ENCODE measurements around the gene CNEP1R1. TPM values are rescaled to one million over a fixed set of nuclear protein-coding genes. Genes with fewer than 3 reads are reported as not detected.
A peak's percentile ranks its signal among the peaks of the same experiment; 100 is the strongest.

The CNEP1R1 gene
- total RNA-seq, 1 donor from 2014 or later: 23.9 TPM

GRCh38 chr16:50056226-50056625 is 31.2 kb downstream of the CNEP1R1 start:
- no peak for DNase-seq (ENCODE audit: low read depth)
- Histone ChIP-seq H3K4me3 (ENCODE audit: low read depth, low read length) (no peak overlapping the region), H3K27me3 (ENCODE audit: control insufficient read depth, insufficient read depth, low read length) (no peaks in the 10 kb centered on the region), H3K36me3 (ENCODE audit: control insufficient read depth, insufficient read depth, low read length) (no peaks in the 10 kb centered on the region)
- no peak for TF ChIP-seq CTCF (IDR thresholded peaks at IDR 0.05; ENCODE audit: insufficient read depth, low read length, poor library complexity, severe bottlenecking)

- Histone ChIP-seq H3K4me3 (ENCODE audit: low read depth, low read length) (no peak overlapping the region), H3K27me3 (ENCODE audit: control insufficient read depth, insufficient read depth, low read length) (no peaks in the 10 kb centered on the region), H3K36me3 (ENCODE audit: control insufficient read depth, insufficient read depth, low read length) (no peaks in the 10 kb centered on the region)
- no peak for DNase-seq (ENCODE audit: low read depth)
- no peak for TF ChIP-seq CTCF (IDR thresholded peaks at IDR 0.05; ENCODE audit: insufficient read depth, low read length, poor library complexity, severe bottlenecking)
These were observed 33.2 kb downstream of the CNEP1R1 start for GRCh38 chr16:50058091-50058771.

GRCh38 chr16:50059111-50059510 is 34.1 kb downstream of the CNEP1R1 start:
- no peaks in the 10 kb centered on the region for H3K36me3 ChIP-seq (ENCODE audit: control insufficient read depth, insufficient read depth, low read length)
- no peak overlapping the region for H3K4me3 ChIP-seq (ENCODE audit: low read depth, low read length)
- no peak for DNase-seq (ENCODE audit: low read depth)
- TF ChIP-seq CTCF (IDR thresholded peaks at IDR 0.05; ENCODE audit: insufficient read depth, low read length, poor library complexity, severe bottlenecking): no peak
- no peaks in the 10 kb centered on the region for H3K27me3 ChIP-seq (ENCODE audit: control insufficient read depth, insufficient read depth, low read length)

- Histone ChIP-seq H3K27me3 (ENCODE audit: control insufficient read depth, insufficient read depth, low read length) (no peaks in the 10 kb centered on the region), H3K4me3 (ENCODE audit: low read depth, low read length) (no peak overlapping the region), H3K36me3 (ENCODE audit: control insufficient read depth, insufficient read depth, low read length) (no peaks in the 10 kb centered on the region)
- no peak for TF ChIP-seq CTCF (IDR thresholded peaks at IDR 0.05; ENCODE audit: insufficient read depth, low read length, poor library complexity, severe bottlenecking)
- no peak for DNase-seq (ENCODE audit: low read depth)
These were observed 34.6 kb downstream of the CNEP1R1 start for GRCh38 chr16:50059669-50060068.

GRCh38 chr16:50061326-50061725 is 36.3 kb downstream of the CNEP1R1 start:
- TF ChIP-seq CTCF (IDR thresholded peaks at IDR 0.05; ENCODE audit: insufficient read depth, low read length, poor library complexity, severe bottlenecking): no peak
- Histone ChIP-seq H3K27me3 (ENCODE audit: control insufficient read depth, insufficient read depth, low read length) (no peaks in the 10 kb centered on the region), H3K4me3 (ENCODE audit: low read depth, low read length) (no peak overlapping the region), H3K36me3 (ENCODE audit: control insufficient read depth, insufficient read depth, low read length) (no peaks in the 10 kb centered on the region)
- DNase-seq (ENCODE audit: low read depth): no peak

- TF ChIP-seq CTCF (IDR thresholded peaks at IDR 0.05; ENCODE audit: insufficient read depth, low read length, poor library complexity, severe bottlenecking): no peak
- no peaks in the 10 kb centered on the region for H3K36me3 ChIP-seq (ENCODE audit: control insufficient read depth, insufficient read depth, low read length)
- H3K4me3 ChIP-seq (ENCODE audit: low read depth, low read length): peak overlapping the region; percentile 27
- DNase-seq (ENCODE audit: low read depth): no peak
- no peaks in the 10 kb centered on the region for H3K27me3 ChIP-seq (ENCODE audit: control insufficient read depth, insufficient read depth, low read length)
These were observed 40.2 kb downstream of the CNEP1R1 start for GRCh38 chr16:50065241-50065623.

Measured in kidney epithelial cell (primary cell).